HG03135 (cell line): ENCODE measurements around the gene RNF220.

ENCODE experiments used
- ATAC-seq: cut with Tn5 transposase; IDR thresholded peaks from one replicate; pipeline ENCODE4 v1.9.1; 2021; ENCODE audit warnings: mild to moderate bottlenecking, moderate library complexity; ENCODE audit not compliant: unreplicated experiment

RNF220 gene

GRCh38 chr1:44406737-44407429 is 1.8 kb downstream of the RNF220 start:
- ATAC-seq, result no peak

GRCh38 chr1:44407430-44408211 is 2.6 kb downstream of the RNF220 start:
- ATAC-seq, result no peak

GRCh38 chr1:44408212-44408582 is 3.1 kb downstream of the RNF220 start:
- no peak for ATAC-seq

- no peak for ATAC-seq
Observed at GRCh38 chr1:44408632-44409602, 3.9 kb downstream of the RNF220 start.

- ATAC-seq, result no peak
Observed at GRCh38 chr1:44409757-44410156, 4.7 kb downstream of the RNF220 start.

GRCh38 chr1:44411861-44412260 is 6.8 kb downstream of the RNF220 start:
- ATAC-seq, result no peak

- ATAC-seq, result no peak
Observed at GRCh38 chr1:44412601-44413000, 7.5 kb downstream of the RNF220 start.

GRCh38 chr1:44413740-44414139 is 8.7 kb downstream of the RNF220 start:
- ATAC-seq, result no peak

GRCh38 chr1:44415013-44415412 is 10.0 kb downstream of the RNF220 start:
- no peak for ATAC-seq

- no peak for ATAC-seq
Observed at GRCh38 chr1:44416408-44416807, 11.4 kb downstream of the RNF220 start.

GRCh38 chr1:44417351-44418021 is 12.4 kb downstream of the RNF220 start:
- ATAC-seq, result no peak

GRCh38 chr1:44418022-44418673 is 13.1 kb downstream of the RNF220 start:
- ATAC-seq, result no peak

- ATAC-seq, result no peak
Observed at GRCh38 chr1:44419901-44420300, 14.8 kb downstream of the RNF220 start.

- ATAC-seq, result no peak
Observed at GRCh38 chr1:44420535-44420934, 15.5 kb downstream of the RNF220 start.

GRCh38 chr1:44421446-44421884 is 16.4 kb downstream of the RNF220 start:
- no peak for ATAC-seq

GRCh38 chr1:44422161-44422560 is 17.1 kb downstream of the RNF220 start:
- ATAC-seq, result no peak

- ATAC-seq, result no peak
Observed at GRCh38 chr1:44423591-44424537, 18.8 kb downstream of the RNF220 start.

- ATAC-seq, result no peak
Observed at GRCh38 chr1:44424747-44425146, 19.7 kb downstream of the RNF220 start.
